ENCODE data around the gene KCNC3. TPM values are rescaled to one million over a fixed set of nuclear protein-coding genes. Genes with fewer than 3 reads are reported as not detected.

The KCNC3 gene
- total and polyA plus RNA-seq, 10 of the 15 experiments (the other 5 are each of a cell fraction or from before 2014, with no cell fraction given), result 0.08 to 3.8 (median 0.44) TPM; not detected in 2

DNA sequence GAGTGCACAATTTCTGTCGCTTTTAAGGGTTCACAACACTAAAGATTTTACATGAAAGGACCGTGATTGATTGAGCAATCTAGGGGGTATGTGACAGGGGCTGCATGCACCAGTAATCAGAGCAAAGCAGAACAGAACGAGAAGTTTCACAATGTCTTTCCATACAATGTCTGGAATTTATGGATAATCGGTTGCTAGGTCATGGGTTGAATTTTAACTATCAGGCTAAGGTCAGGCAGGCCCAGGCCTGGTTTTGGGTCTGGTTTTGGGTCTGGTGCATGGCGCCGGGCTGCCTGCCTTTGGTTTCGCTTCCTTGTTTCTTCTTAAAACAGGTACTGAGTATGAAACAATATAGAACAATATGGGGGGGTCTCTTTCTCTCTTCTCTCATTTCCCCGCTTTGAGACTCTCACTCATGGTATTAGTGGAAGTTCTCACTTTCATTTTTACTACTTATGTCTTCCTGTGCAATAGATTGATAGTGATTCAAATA, 18.0 kb upstream of the KCNC3 start (continued):
- TF ChIP-seq ZNF217 (IDR thresholded peaks at IDR 0.05) (peak; percentile 82; the same call in 1 of the 2 replicates), PAX5 (IDR thresholded peaks at IDR 0.05; ENCODE audit: borderline replicate concordance, low read depth, low read length) (peak; percentile 71; the same call in 1 of the 2 replicates), SP1 (IDR thresholded peaks at IDR 0.05; ENCODE audit: low read depth, low read length) (peak; percentile 65), EP300 (IDR thresholded peaks at IDR 0.05; ENCODE audit: borderline replicate concordance in 1 of 2, control insufficient read depth in 1 of 2, low read depth in 2 of 2, low read length in 2 of 2) (peak; percentile 34 to 82; a peak in 2 of 4 replicates), MTA3 (IDR thresholded peaks at IDR 0.05; ENCODE audit: borderline replicate concordance, low read length) (peak; percentile 86; the same call in 1 of the 2 replicates), JUNB (IDR thresholded peaks at IDR 0.05) (peak; percentile 99), CREM (IDR thresholded peaks at IDR 0.05; ENCODE audit: low read depth) (peak; percentile 82), RELB (IDR thresholded peaks at IDR 0.05; ENCODE audit: low read depth) (peak; percentile 82), SRF (IDR thresholded peaks at IDR 0.05; ENCODE audit: low read depth in 2 of 2, low read length in 2 of 2) (0 out of 4 replicates have a peak, but pooled peaks of 1 of the 2 experiments have one; percentile 5), BMI1 (IDR thresholded peaks at IDR 0.05; ENCODE audit: borderline replicate concordance) (peak; percentile 80; the same call in 1 of the 2 replicates), ZNF24 (IDR thresholded peaks at IDR 0.05) (peak; percentile 65; the same call in 1 of the 2 replicates), YY1 (IDR thresholded peaks at IDR 0.05; ENCODE audit: low read depth, low read length) (0 out of 2 replicates have a peak, but pooled peaks have one; percentile 47), NBN (IDR thresholded peaks at IDR 0.05) (peak; percentile 77), ZBED1 (IDR thresholded peaks at IDR 0.05; ENCODE audit: borderline replicate concordance) (peak; percentile 88; the same call in 1 of the 2 replicates), ATF7 (IDR thresholded peaks at IDR 0.05; ENCODE audit: low read depth) (peak; percentile 88), IKZF1 (conservative IDR thresholded peaks at IDR 0.05) (peak; percentile 85), MEF2B (IDR thresholded peaks at IDR 0.05; ENCODE audit: partially characterized antibody, poor library complexity, severe bottlenecking) (peak; percentile 79), BCL3 (IDR thresholded peaks at IDR 0.05; ENCODE audit: borderline replicate concordance, insufficient read depth, low read depth, low read length, poor library complexity, severe bottlenecking) (peak; percentile 82), TCF7 (IDR thresholded peaks at IDR 0.05; ENCODE audit: borderline replicate concordance) (peak; percentile 78), TAF1 (IDR thresholded peaks at IDR 0.05; ENCODE audit: borderline replicate concordance, low read depth, low read length) (0 out of 2 replicates have a peak, but pooled peaks have one; percentile 8)
- TF ChIP-seq, protein P1, sequence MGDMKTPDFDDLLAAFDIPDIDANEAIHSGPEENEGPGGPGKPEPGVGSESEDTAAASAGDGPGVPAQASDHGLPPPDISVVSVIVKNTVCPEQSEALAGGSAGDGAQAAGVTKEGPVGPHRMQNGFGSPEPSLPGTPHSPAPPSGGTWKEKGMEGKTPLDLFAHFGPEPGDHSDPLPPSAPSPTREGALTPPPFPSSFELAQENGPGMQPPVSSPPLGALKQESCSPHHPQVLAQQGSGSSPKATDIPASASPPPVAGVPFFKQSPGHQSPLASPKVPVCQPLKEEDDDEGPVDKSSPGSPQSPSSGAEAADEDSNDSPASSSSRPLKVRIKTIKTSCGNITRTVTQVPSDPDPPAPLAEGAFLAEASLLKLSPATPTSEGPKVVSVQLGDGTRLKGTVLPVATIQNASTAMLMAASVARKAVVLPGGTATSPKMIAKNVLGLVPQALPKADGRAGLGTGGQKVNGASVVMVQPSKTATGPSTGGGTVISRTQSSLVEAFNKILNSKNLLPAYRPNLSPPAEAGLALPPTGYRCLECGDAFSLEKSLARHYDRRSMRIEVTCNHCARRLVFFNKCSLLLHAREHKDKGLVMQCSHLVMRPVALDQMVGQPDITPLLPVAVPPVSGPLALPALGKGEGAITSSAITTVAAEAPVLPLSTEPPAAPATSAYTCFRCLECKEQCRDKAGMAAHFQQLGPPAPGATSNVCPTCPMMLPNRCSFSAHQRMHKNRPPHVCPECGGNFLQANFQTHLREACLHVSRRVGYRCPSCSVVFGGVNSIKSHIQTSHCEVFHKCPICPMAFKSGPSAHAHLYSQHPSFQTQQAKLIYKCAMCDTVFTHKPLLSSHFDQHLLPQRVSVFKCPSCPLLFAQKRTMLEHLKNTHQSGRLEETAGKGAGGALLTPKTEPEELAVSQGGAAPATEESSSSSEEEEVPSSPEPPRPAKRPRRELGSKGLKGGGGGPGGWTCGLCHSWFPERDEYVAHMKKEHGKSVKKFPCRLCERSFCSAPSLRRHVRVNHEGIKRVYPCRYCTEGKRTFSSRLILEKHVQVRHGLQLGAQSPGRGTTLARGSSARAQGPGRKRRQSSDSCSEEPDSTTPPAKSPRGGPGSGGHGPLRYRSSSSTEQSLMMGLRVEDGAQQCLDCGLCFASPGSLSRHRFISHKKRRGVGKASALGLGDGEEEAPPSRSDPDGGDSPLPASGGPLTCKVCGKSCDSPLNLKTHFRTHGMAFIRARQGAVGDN (IDR thresholded peaks at IDR 0.05), result peak; percentile 47; the same call in 1 of the 2 replicates
- TF ChIP-seq, protein P2, sequence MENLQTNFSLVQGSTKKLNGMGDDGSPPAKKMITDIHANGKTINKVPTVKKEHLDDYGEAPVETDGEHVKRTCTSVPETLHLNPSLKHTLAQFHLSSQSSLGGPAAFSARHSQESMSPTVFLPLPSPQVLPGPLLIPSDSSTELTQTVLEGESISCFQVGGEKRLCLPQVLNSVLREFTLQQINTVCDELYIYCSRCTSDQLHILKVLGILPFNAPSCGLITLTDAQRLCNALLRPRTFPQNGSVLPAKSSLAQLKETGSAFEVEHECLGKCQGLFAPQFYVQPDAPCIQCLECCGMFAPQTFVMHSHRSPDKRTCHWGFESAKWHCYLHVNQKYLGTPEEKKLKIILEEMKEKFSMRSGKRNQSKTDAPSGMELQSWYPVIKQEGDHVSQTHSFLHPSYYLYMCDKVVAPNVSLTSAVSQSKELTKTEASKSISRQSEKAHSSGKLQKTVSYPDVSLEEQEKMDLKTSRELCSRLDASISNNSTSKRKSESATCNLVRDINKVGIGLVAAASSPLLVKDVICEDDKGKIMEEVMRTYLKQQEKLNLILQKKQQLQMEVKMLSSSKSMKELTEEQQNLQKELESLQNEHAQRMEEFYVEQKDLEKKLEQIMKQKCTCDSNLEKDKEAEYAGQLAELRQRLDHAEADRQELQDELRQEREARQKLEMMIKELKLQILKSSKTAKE (IDR thresholded peaks at IDR 0.05; ENCODE audit: low read depth, poor library complexity, severe bottlenecking), result peak; percentile 100
